ENCODE data around the gene DPPA5. TPM values are rescaled to one million over a fixed set of nuclear protein-coding genes. Genes with fewer than 3 reads are reported as not detected.

DPPA5 gene
- total and polyA plus RNA-seq, 12 donors: not detected

- ATAC-seq (no peak), DNase-seq (no peak)
- no peaks in the 10 kb centered on the region for H3K27me3 ChIP-seq
- peaks cover 0 to 2% (median 0%) of the 10 kb centered on the region in 11 donors for H3K9me3 ChIP-seq
- no peak overlapping the region for H3K4me3 ChIP-seq
- intact Hi-C loops (cut with DNase I): no loop called here
- H3K27ac ChIP-seq: no peak overlapping the region
- TF ChIP-seq CTCF (IDR thresholded peaks at IDR 0.05): no peak
- H3K36me3 ChIP-seq: no peaks in the 10 kb centered on the region
- WGBS, 2 donors: 87 to 89% methylated on average over 14 of the region's 14 CpGs
- H3K4me1 ChIP-seq: no peaks in the 10 kb centered on the region
Observed at GRCh38 chr6:73364121-73364520, 10.0 kb upstream of the DPPA5 start.

GRCh38 chr6:73363537-73363875 is 9.4 kb upstream of the DPPA5 start:
- H3K4me1 ChIP-seq: no peaks in the 10 kb centered on the region
- no peak for TF ChIP-seq CTCF (IDR thresholded peaks at IDR 0.05)
- no peaks in the 10 kb centered on the region for H3K36me3 ChIP-seq
- peaks cover 0 to 2% (median 0%) of the 10 kb centered on the region in 11 donors for H3K9me3 ChIP-seq
- H3K27ac ChIP-seq: no peak overlapping the region
- no peak for DNase-seq
- ATAC-seq: no peak
- H3K27me3 ChIP-seq: no peaks in the 10 kb centered on the region
- H3K4me3 ChIP-seq: no peak overlapping the region
- 95% methylated on average over 23 of the region's 23 CpGs for WGBS, 2 donors
- intact Hi-C loops (cut with DNase I): no loop called here

GRCh38 chr6:73362869-73363536 is 8.9 kb upstream of the DPPA5 start:
- ATAC-seq (no peak), DNase-seq (no peak)
- Histone ChIP-seq H3K27me3 (no peaks in the 10 kb centered on the region), H3K4me1 (no peaks in the 10 kb centered on the region), H3K27ac (no peak overlapping the region), H3K36me3 (no peaks in the 10 kb centered on the region), H3K9me3 (peaks cover 0 to under 1% (median 0%) of the 10 kb centered on the region in 11 donors), H3K4me3 (no peak overlapping the region)
- intact Hi-C loops (cut with DNase I): no loop called here
- no peak for TF ChIP-seq CTCF (IDR thresholded peaks at IDR 0.05)
- WGBS, 2 donors: 91 to 92% methylated on average over 31 of the region's 31 CpGs

- Histone ChIP-seq H3K4me3 (no peak within 1 kb of the TSS), H3K27ac (no peak within 1 kb of the TSS), H3K4me1 (no peaks in the 10 kb centered on the region), H3K27me3 (no peaks in the 10 kb centered on the region), H3K9me3 (no peaks in the 10 kb centered on the region), H3K36me3 (no peaks in the 10 kb centered on the region)
- intact Hi-C loops (cut with DNase I): no loop called here
- DNase-seq (no peak), ATAC-seq (no peak)
- 88 to 91% methylated on average over 23 of the region's 23 CpGs for WGBS, 2 donors
- no peak for TF ChIP-seq CTCF (IDR thresholded peaks at IDR 0.05)
Observed at GRCh38 chr6:73362358-73362757, 8.3 kb upstream of the DPPA5 start, which contains the start of gene KHDC3L. Gene KHDC3L, plus strand, starts transcription at chr6:73362658. Its CDS starts 72 bp downstream, at chr6:73362730.

All from heart right ventricle (tissue), 16 donors.